ENCODE data around the gene TOR1AIP2.
"Not testable (repeated sequence)": the region's sequence is repeated elsewhere in the genome, so short reads cannot be mapped to it uniquely, and the experiment has no call there.

TOR1AIP2 gene

GRCh38 chr1:179875596-179876299, 1.9 kb downstream of the TOR1AIP2 start:
- DNase-seq (ENCODE audit: low read depth, low spot score), result no peak

GRCh38 chr1:179873438-179873851, 4.2 kb downstream of the TOR1AIP2 start:
- DNase-seq (ENCODE audit: low read depth, low spot score), result no peak

- no peak for DNase-seq (ENCODE audit: low read depth, low spot score)
These were observed 5.0 kb downstream of the TOR1AIP2 start for GRCh38 chr1:179872558-179872957.

GRCh38 chr1:179871940-179872339, 5.7 kb downstream of the TOR1AIP2 start:
- DNase-seq (ENCODE audit: low read depth, low spot score), result no peak

- no peak for DNase-seq (ENCODE audit: low read depth, low spot score)
These were observed 6.7 kb downstream of the TOR1AIP2 start for GRCh38 chr1:179870870-179871269.

GRCh38 chr1:179867493-179868330, 9.9 kb downstream of the TOR1AIP2 start:
- DNase-seq (ENCODE audit: low read depth, low spot score), result peak; percentile 83

- DNase-seq (ENCODE audit: low read depth, low spot score), result no peak
These were observed 11.0 kb downstream of the TOR1AIP2 start for GRCh38 chr1:179866616-179867015.

GRCh38 chr1:179865377-179865776, 12.2 kb downstream of the TOR1AIP2 start:
- DNase-seq (ENCODE audit: low read depth, low spot score), result no peak

GRCh38 chr1:179860652-179861051, 17.0 kb downstream of the TOR1AIP2 start:
- DNase-seq (ENCODE audit: low read depth, low spot score), result no peak

GRCh38 chr1:179857009-179857408, 20.6 kb downstream of the TOR1AIP2 start:
- DNase-seq (ENCODE audit: low read depth, low spot score), result no peak

- DNase-seq (ENCODE audit: low read depth, low spot score), result no peak
These were observed 21.3 kb downstream of the TOR1AIP2 start for GRCh38 chr1:179856296-179856695.

GRCh38 chr1:179855831-179856230, 21.8 kb downstream of the TOR1AIP2 start:
- DNase-seq (ENCODE audit: low read depth, low spot score), result not testable (repeated sequence)

GRCh38 chr1:179853102-179853501, 24.5 kb downstream of the TOR1AIP2 start:
- DNase-seq (ENCODE audit: low read depth, low spot score), result no peak

- no peak for DNase-seq (ENCODE audit: low read depth, low spot score)
These were observed 29.4 kb downstream of the TOR1AIP2 start for GRCh38 chr1:179848233-179848632.

GRCh38 chr1:179840107-179840506, 37.5 kb downstream of the TOR1AIP2 start:
- DNase-seq (ENCODE audit: low read depth, low spot score), result no peak

GRCh38 chr1:179836686-179837445, 40.7 kb downstream of the TOR1AIP2 start:
- DNase-seq (ENCODE audit: low read depth, low spot score), result not testable (repeated sequence)

- no peak for DNase-seq (ENCODE audit: low read depth, low spot score)
These were observed 45.5 kb downstream of the TOR1AIP2 start for GRCh38 chr1:179831852-179832699.

- DNase-seq (ENCODE audit: low read depth, low spot score), result no peak
These were observed 46.4 kb downstream of the TOR1AIP2 start for GRCh38 chr1:179831225-179831624.

- no peak for DNase-seq (ENCODE audit: low read depth, low spot score)
These were observed 49.0 kb downstream of the TOR1AIP2 start for GRCh38 chr1:179828554-179829110.

- DNase-seq (ENCODE audit: low read depth, low spot score), result no peak
These were observed 50.9 kb downstream of the TOR1AIP2 start for GRCh38 chr1:179826626-179827280.
